ENCODE data around the gene MYZAP. TPM values are rescaled to one million over a fixed set of nuclear protein-coding genes. Genes with fewer than 3 reads are reported as not detected.

Gene MYZAP
- total and polyA plus RNA-seq, 9 of the 15 experiments (the other 6 are each of a cell fraction or from before 2014, with no cell fraction given): 0.03 TPM; not detected in 8

- no peak for TF ChIP-seq SP2 (IDR thresholded peaks at IDR 0.05; ENCODE audit: extremely low read depth, low read depth, low read length, poor library complexity, severe bottlenecking)
- no peak for TF ChIP-seq SIN3A (IDR thresholded peaks at IDR 0.05; ENCODE audit: borderline replicate concordance in 2 of 2, control insufficient read depth in 1 of 2, low read depth in 2 of 2, low read length in 2 of 2)
These were observed 62.6 kb downstream of the MYZAP start (continued) for GRCh38 chr15:57654153-57654852.

- H3K27me3 ChIP-seq (ENCODE audit: control insufficient read depth in 2 of 2, insufficient read depth in 2 of 2, low read length in 2 of 2): peaks cover 3 to 5% of the 10 kb centered on the region in 2 experiments; a peak in 4 of 5 replicates
- ChIA-PET POLR2A (interaction anchor here (3.3 kb wide), 1 partner anchor 10 kb away, joined by 14 read pairs; no protein-coding TSS in a partner anchor), CTCF (ENCODE audit: low intra/inter-chr PET ratio) (no interaction called here)
- in situ Hi-C loops (cut with MboI): no loop called here
- no peaks in the 10 kb centered on the region for H4K20me1 ChIP-seq (replicated peaks; ENCODE audit: control insufficient read depth, insufficient read depth, low read length)
- no peak overlapping the region for H3K4me2 ChIP-seq (ENCODE audit: insufficient read depth, low read length)
- intact Hi-C loops (cut with micrococcal nuclease): no loop called here
- no peak for ATAC-seq
- no peaks in the 10 kb centered on the region for H3K9me3 ChIP-seq (replicated peaks; ENCODE audit: control insufficient read depth, insufficient read depth, low read depth, low read length)
- no peak overlapping the region for H2AFZ ChIP-seq (ENCODE audit: low read depth, low read length)
- H3K4me1 ChIP-seq (replicated peaks in 1 of 2; ENCODE audit: control insufficient read depth in 2 of 2, insufficient read depth in 2 of 2, low read length in 2 of 2): no peaks in the 10 kb centered on the region
- H3K4me3 ChIP-seq: no peak overlapping the region
- BruUV-seq (replicated peaks): no TSS peak
- H3K9me1 ChIP-seq (ENCODE audit: control insufficient read depth, insufficient read depth, low read length): no peaks in the 10 kb centered on the region
- no peak overlapping the region for H3K27ac ChIP-seq (ENCODE audit: extremely low read depth, low read depth, low read length)
- no peak for DNase-seq (ENCODE audit: extremely low read depth in 1 of 4, low spot score in 3 of 4)
- 0% methylated on average over 6 of the region's 6 CpGs for WGBS (ENCODE audit: insufficient coverage, low coverage, missing lambda C conversion rate)
- FAIRE-seq: no peak
- H3K36me3 ChIP-seq (ENCODE audit: control insufficient read depth, insufficient read depth, low read length): no peaks in the 10 kb centered on the region
- H3K9ac ChIP-seq (ENCODE audit: insufficient read depth in 1 of 2, low read depth in 2 of 2, low read length in 2 of 2): no peak overlapping the region
- no peaks in the 10 kb centered on the region for H3K79me2 ChIP-seq (ENCODE audit: control insufficient read depth, insufficient read depth, low read length)
- TF ChIP-seq, protein P1, sequence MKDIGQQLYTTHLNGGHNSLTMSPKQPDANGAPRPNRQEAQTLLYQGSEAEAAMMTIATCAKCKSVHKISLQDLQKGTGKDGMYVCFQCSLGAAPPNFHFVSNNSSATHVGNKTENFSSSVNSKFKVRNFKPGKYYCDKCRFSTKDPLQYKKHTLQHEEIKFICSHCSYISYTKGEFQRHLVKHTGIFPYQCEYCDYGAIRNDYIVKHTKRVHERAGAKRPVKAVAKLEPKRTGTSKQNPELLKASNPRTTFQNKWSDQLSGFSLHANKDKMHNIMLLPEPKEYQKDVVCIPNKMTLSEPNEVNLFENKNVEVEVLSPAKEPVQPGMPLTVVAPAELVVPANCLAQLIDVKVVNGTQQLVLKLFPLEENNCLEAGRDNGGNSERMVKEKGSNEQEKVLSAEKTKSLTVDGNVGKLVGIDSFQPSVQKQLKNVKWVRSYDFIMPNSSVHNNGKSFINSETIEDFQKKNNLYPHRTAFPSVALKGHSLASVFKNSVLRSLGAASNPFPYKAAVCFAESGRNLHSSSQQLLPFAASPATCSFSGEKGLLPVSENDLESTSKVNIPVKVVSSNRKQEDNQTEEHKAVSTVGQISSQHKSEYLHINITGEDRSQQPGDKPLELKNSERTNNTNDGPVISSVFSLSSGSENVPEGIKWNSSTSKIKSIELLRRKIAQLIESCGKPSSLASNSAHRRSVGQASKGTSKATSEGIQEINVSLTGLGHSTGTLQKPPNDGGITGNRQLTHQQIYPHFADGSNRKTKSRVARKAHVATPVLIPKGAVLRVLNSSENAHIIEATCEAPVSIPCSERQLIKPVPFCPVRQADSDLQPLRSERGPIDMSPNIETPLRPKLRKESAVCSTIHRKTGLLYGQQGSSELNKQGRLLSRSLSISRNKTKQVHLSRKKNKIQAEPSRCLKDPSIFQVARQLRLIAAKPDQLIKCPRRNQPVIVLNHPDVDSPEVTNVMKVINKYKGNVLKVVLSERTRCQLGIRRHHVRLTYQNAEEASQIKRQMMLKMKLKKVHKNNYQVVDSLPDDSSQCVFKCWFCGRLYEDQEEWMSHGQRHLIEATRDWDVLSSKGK (CRISPR knock-in tag; IDR thresholded peaks at IDR 0.05): no peak
- no peak for TF ChIP-seq POLR2H (tag; IDR thresholded peaks at IDR 0.05; ENCODE audit: low read depth)
- no peak for TF ChIP-seq NFIC (IDR thresholded peaks at IDR 0.05)
- TF ChIP-seq KHSRP (IDR thresholded peaks at IDR 0.05): no peak
- no peak for TF ChIP-seq CLOCK (CRISPR knock-in tag; IDR thresholded peaks at IDR 0.05; ENCODE audit: borderline replicate concordance)
- TF ChIP-seq ZNF274 (IDR thresholded peaks at IDR 0.05; ENCODE audit: borderline replicate concordance, low read depth, low read length): no peak
- no peak for TF ChIP-seq BRD4 (IDR thresholded peaks at IDR 0.05)
- TF ChIP-seq ESRRA (IDR thresholded peaks at IDR 0.05; ENCODE audit: borderline replicate concordance, low read depth): no peak
- TF ChIP-seq ZNF778 (CRISPR knock-in tag; IDR thresholded peaks at IDR 0.05): no peak
- TF ChIP-seq POLR3G (IDR thresholded peaks at IDR 0.05; ENCODE audit: extremely low read depth, insufficient read length, insufficient replicate concordance): no peak
- no peak for TF ChIP-seq ZNF785 (CRISPR knock-in tag; IDR thresholded peaks at IDR 0.05)
These were observed 63.3 kb downstream of the MYZAP start for GRCh38 chr15:57655053-57655452.
